Lower leg skin (tissue), 3 donors: ENCODE results near the gene AP3B1.

Experiments used
- POLR2A ChIP-seq, 2 donors: fragments of 450-650 bp; IDR thresholded peaks; one replicate each; pipeline ENCODE4 v1.6.1; 2016 to 2017; ENCODE audit warnings: antibody characterized with exemption in 2 of 2, mild to moderate bottlenecking in 1 of 2, moderate library complexity in 1 of 2
- TF ChIP-seq, protein P1 (sequence below), 3 donors: fragments of 450-650 bp; IDR thresholded peaks; one replicate each; pipeline ENCODE4 v1.5.1; 2016; ENCODE audit warnings: antibody characterized with exemption in 3 of 3, mild to moderate bottlenecking in 3 of 3, moderate library complexity in 2 of 3

- TF ChIP-seq, protein P1, sequence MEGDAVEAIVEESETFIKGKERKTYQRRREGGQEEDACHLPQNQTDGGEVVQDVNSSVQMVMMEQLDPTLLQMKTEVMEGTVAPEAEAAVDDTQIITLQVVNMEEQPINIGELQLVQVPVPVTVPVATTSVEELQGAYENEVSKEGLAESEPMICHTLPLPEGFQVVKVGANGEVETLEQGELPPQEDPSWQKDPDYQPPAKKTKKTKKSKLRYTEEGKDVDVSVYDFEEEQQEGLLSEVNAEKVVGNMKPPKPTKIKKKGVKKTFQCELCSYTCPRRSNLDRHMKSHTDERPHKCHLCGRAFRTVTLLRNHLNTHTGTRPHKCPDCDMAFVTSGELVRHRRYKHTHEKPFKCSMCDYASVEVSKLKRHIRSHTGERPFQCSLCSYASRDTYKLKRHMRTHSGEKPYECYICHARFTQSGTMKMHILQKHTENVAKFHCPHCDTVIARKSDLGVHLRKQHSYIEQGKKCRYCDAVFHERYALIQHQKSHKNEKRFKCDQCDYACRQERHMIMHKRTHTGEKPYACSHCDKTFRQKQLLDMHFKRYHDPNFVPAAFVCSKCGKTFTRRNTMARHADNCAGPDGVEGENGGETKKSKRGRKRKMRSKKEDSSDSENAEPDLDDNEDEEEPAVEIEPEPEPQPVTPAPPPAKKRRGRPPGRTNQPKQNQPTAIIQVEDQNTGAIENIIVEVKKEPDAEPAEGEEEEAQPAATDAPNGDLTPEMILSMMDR (IDR thresholded peaks at IDR 0.05) = no peak
- no peak for TF ChIP-seq POLR2A (IDR thresholded peaks at IDR 0.05)
These were observed 8.2 kb downstream of the AP3B1 start for GRCh38 chr5:78286290-78286689.
